K562 (cell line): ENCODE measurements around the gene WASL. TPM values are rescaled to one million over a fixed set of nuclear protein-coding genes. Genes with fewer than 3 reads are reported as not detected.
A peak's percentile ranks its signal among the peaks of the same experiment; 100 is the strongest.

ENCODE experiments used
- ATAC-seq: fragments of 200-7000 bp; cut with Tn5 transposase; 3 replicates; pipeline ENCODE4 v1.9.1; 2020; ENCODE audit warnings: moderate library complexity
- BruUV-seq: library from RNA; stranded (reverse); fragments of 400-500 nt; replicated peaks from 2 replicates; lab custom pipeline; 2021; lab: Mats Ljungman, UMichigan
- CTCF ChIA-PET: fragments of 300-600 bp; formaldehyde crosslinking; extraction: SDS; loops from one replicate; lab custom pipeline; 2021; ENCODE audit warnings: low intra/inter-chr PET ratio; lab: Yijun Ruan, JAX
- POLR2A ChIA-PET: fragments of 300-600, 350-650 bp; sonication (Branson Sonifier 250); formaldehyde crosslinking; extraction: SDS; loops from one replicate; lab custom pipeline; 2021; ENCODE audit warnings: antibody characterized with exemption, inconsistent platforms; lab: Yijun Ruan, JAX
- DNase-seq, 4 experiments: peaks; one replicate each; pipeline versions ENCODE4 v3.0.0 to v3.0.0-alpha.2; 2011 to 2018; ENCODE audit warnings: low spot score in 3 of 4, mixed read lengths in 3 of 4; ENCODE audit errors: extremely low read depth in 1 of 4
- FAIRE-seq: peaks from 2 replicates; lab custom pipeline; 2011; peaks lifted over from hg19 to GRCh38; lab: Jason Lieb, UNC
- H2AFZ ChIP-seq: 2 replicates; pipeline ENCODE4 v1.6.0; 2011; ENCODE audit warnings: low read depth, low read length, control low read depth, inconsistent platforms
- H3K27ac ChIP-seq: fragments of 200-600 bp; 3 replicates; pipeline ENCODE4 v1.8.0; 2011; ENCODE audit warnings: low read depth, mild to moderate bottlenecking, control low read depth, inconsistent platforms, low read length, moderate library complexity, mixed read lengths; ENCODE audit errors: extremely low read depth
- H3K27me3 ChIP-seq, 2 experiments: fragments of 300-600 bp in 1 of 2; 2 replicates in 1 of 2; 3 replicates in 1 of 2; pipeline versions ENCODE4 v1.6.0 to v1.8.0; 2011; ENCODE audit warnings: inconsistent platforms in 2 of 2, low read length in 2 of 2, mild to moderate bottlenecking in 1 of 2, mixed read lengths in 1 of 2, moderate library complexity in 1 of 2; ENCODE audit not compliant: control insufficient read depth in 2 of 2, insufficient read depth in 2 of 2
- H3K36me3 ChIP-seq: fragments of 300-600 bp; 3 replicates; pipeline ENCODE4 v1.8.0; 2011; ENCODE audit warnings: mild to moderate bottlenecking, low read length, inconsistent platforms; ENCODE audit not compliant: control insufficient read depth, insufficient read depth
- H3K4me1 ChIP-seq, 2 experiments: fragments of 200-600 bp in 1 of 2; replicated peaks in 1 of 2; 2 replicates in 1 of 2; 3 replicates in 1 of 2; pipeline versions ENCODE4 v1.5.1 to v1.8.0; 2011; ENCODE audit warnings: inconsistent platforms in 2 of 2, low read length in 2 of 2, mild to moderate bottlenecking in 1 of 2, mixed read lengths in 1 of 2, moderate library complexity in 1 of 2; ENCODE audit not compliant: control insufficient read depth in 2 of 2, insufficient read depth in 2 of 2
- H3K4me2 ChIP-seq: 2 replicates; pipeline ENCODE4 v1.6.1; 2011; ENCODE audit warnings: low read length, control low read depth, inconsistent platforms, mixed read lengths; ENCODE audit not compliant: insufficient read depth
- H3K4me3 ChIP-seq: fragments of 200-600 bp; sonication (generic), shearing (Covaris generic); 2 replicates; pipeline ENCODE4 v1.5.1; 2016; ENCODE audit warnings: control low read depth, inconsistent platforms
- H3K79me2 ChIP-seq: fragments of 200-600 bp; 3 replicates; pipeline ENCODE4 v1.8.0; 2011; ENCODE audit warnings: low read length, inconsistent platforms; ENCODE audit not compliant: control insufficient read depth, insufficient read depth
- H3K9ac ChIP-seq, 2 experiments: 2 replicates each; pipeline versions ENCODE4 v1.6.0 to v1.6.1; 2011; ENCODE audit warnings: low read depth in 2 of 2, low read length in 2 of 2, control low read depth in 1 of 2, inconsistent platforms in 1 of 2, mild to moderate bottlenecking in 1 of 2, mixed read lengths in 1 of 2; ENCODE audit not compliant: insufficient read depth in 1 of 2
- H3K9me1 ChIP-seq: one replicate; pipeline ENCODE4 v1.6.0; 2011; ENCODE audit warnings: inconsistent platforms, mild to moderate bottlenecking, low read length, moderate library complexity; ENCODE audit not compliant: control insufficient read depth, insufficient read depth
- H3K9me3 ChIP-seq: replicated peaks from 2 replicates; pipeline ENCODE4 v1.5.1; 2011; ENCODE audit warnings: low read depth, low read length, inconsistent platforms; ENCODE audit not compliant: control insufficient read depth, insufficient read depth
- H4K20me1 ChIP-seq: replicated peaks from 2 replicates; pipeline ENCODE4 v1.6.1; 2011; ENCODE audit warnings: low read length, inconsistent platforms, mixed read lengths; ENCODE audit not compliant: control insufficient read depth, insufficient read depth
- HMGN3 ChIP-seq: IDR thresholded peaks from 2 replicates; pipeline ENCODE4 v1.6.1; 2011; ENCODE audit warnings: borderline replicate concordance, low read depth, mild to moderate bottlenecking, mixed read lengths, low read length; ENCODE audit not compliant: insufficient read length; ENCODE audit errors: extremely low read depth
- JUND ChIP-seq, 2 experiments: IDR thresholded peaks; 2 replicates in 1 of 2; 3 replicates in 1 of 2; pipeline ENCODE4 v1.6.1; 2011; ENCODE audit warnings: borderline replicate concordance in 2 of 2, low read depth in 2 of 2, low read length in 2 of 2, improper control_type of control experiment in 1 of 2, missing biosample characterization in 1 of 2, missing genetic modification characterization in 1 of 2, missing genetic modification reagents in 1 of 2
- KLF13 ChIP-seq: fragments of 450-650 bp; IDR thresholded peaks from 2 replicates; pipeline ENCODE4 v1.6.1; 2016; ENCODE audit warnings: missing genetic modification characterization, low read depth, mild to moderate bottlenecking, missing compliant biosample characterization, moderate library complexity, borderline replicate concordance
- MEIS2 ChIP-seq: fragments of 450-650 bp; IDR thresholded peaks from 2 replicates; pipeline ENCODE4 v1.6.1; 2014; ENCODE audit warnings: mild to moderate bottlenecking; ENCODE audit not compliant: partially characterized antibody
- NFXL1 ChIP-seq: fragments of 450-650 bp; formaldehyde crosslinking; IDR thresholded peaks from 2 replicates; pipeline ENCODE4 v1.4.0; 2021; ENCODE audit warnings: mild to moderate bottlenecking
- SMAD3 ChIP-seq: fragments of 450-650 bp; formaldehyde crosslinking; conservative IDR thresholded peaks from 2 replicates; pipeline ENCODE4 v1.4.0; 2020; ENCODE audit warnings: mild to moderate bottlenecking
- ZBTB8A ChIP-seq: fragments of 450-650 bp; IDR thresholded peaks from 2 replicates; pipeline ENCODE4 v1.6.1; 2018; ENCODE audit warnings: mild to moderate bottlenecking, moderate library complexity; ENCODE audit not compliant: partially characterized antibody
- ZNF76 ChIP-seq: fragments of 250-450 bp; sonication (Bioruptor Pico); IDR thresholded peaks from 2 replicates; pipeline ENCODE4 v1.4.0; 2020; ENCODE audit warnings: mild to moderate bottlenecking, moderate library complexity, borderline replicate concordance
- WGBS: fragments of 100-300 bp; shearing (Covaris generic); methylation state at CpG from one replicate; pipeline ENCODE4 v1.1.6; 2016; ENCODE audit warnings: low coverage, mixed read lengths; ENCODE audit not compliant: insufficient coverage; ENCODE audit errors: missing lambda C conversion rate; 5-methylcytosine and 5-hydroxymethylcytosine counted together
- in situ Hi-C: fragments of 300-500 bp; cut with MboI; formaldehyde crosslinking; loops from 4 replicates; pipeline ENCODE4 v1.15.0; 2018; ENCODE audit warnings: inconsistent platforms, mixed read lengths
- intact Hi-C: fragments of 100-400 bp; cut with micrococcal nuclease; formaldehyde crosslinking; loops from 2 replicates; pipeline ENCODE4 v1.14.2; 2022
- polyA plus RNA-seq, 8 experiments: library from polyadenylated mRNA; depleted of rRNA in 4 of 8; stranded (reverse) in 5 of 8; unstranded in 3 of 8; fragments of >200 nt; fragmentation: Nextera tagmentation in 2 of 8; fragmentation: Illumina TruSeq in 1 of 8; extraction: Ambion mirVana in 2 of 8; extraction: Trizol in 1 of 8; gene quantifications; 2 replicates each; pipeline versions ENCODE4 v1.2.1 to v1.2.3, GENCODE V29; 2011 to 2014; ENCODE audit warnings: inconsistent platforms in 1 of 8, missing spikeins in 1 of 8
- total RNA-seq, 7 experiments: library from RNA; depleted of rRNA in 6 of 7; stranded (reverse); fragments of >200 nt in 6 of 7; fragmentation: Illumina TruSeq in 2 of 7; extraction: Trizol in 2 of 7; gene quantifications; 2 replicates each; pipeline versions ENCODE4 v1.2.1 to v1.2.3, GENCODE V29; 2011 to 2021; ENCODE audit warnings: low replicate concordance in 1 of 7
- TF ChIP-seq, protein P1 (sequence below): fragments of 450-650 bp; formaldehyde crosslinking; IDR thresholded peaks from 2 replicates; pipeline ENCODE4 v1.4.0; 2022; ENCODE audit warnings: missing genetic modification characterization
- TF ChIP-seq, protein P2 (sequence below): fragments of 450-650 bp; IDR thresholded peaks from 2 replicates; pipeline ENCODE4 v1.6.1; 2016; ENCODE audit warnings: missing biosample characterization, missing genetic modification characterization
- TF ChIP-seq, protein P3 (sequence below): sonication (generic); formaldehyde crosslinking; IDR thresholded peaks from 2 replicates; pipeline ENCODE4 v1.8.0; 2022; ENCODE audit warnings: mild to moderate bottlenecking, missing genetic modification reagents
- TF ChIP-seq, protein P4 (sequence below): sonication (generic); formaldehyde crosslinking; IDR thresholded peaks from 2 replicates; pipeline ENCODE4 v1.8.1; 2023; ENCODE audit warnings: mild to moderate bottlenecking, missing genetic modification reagents
- TF ChIP-seq, protein P5 (sequence below): fragments of 250-450 bp; sonication (Bioruptor Pico); IDR thresholded peaks from 2 replicates; pipeline ENCODE4 v1.8.0; 2022; ENCODE audit warnings: inconsistent platforms, mild to moderate bottlenecking, moderate library complexity, borderline replicate concordance

Gene WASL
- total and polyA plus RNA-seq, 9 of the 15 experiments (the other 6 are each of a cell fraction or from before 2014, with no cell fraction given) = 3.2 to 13.9 (median 8.3) TPM

DNA sequence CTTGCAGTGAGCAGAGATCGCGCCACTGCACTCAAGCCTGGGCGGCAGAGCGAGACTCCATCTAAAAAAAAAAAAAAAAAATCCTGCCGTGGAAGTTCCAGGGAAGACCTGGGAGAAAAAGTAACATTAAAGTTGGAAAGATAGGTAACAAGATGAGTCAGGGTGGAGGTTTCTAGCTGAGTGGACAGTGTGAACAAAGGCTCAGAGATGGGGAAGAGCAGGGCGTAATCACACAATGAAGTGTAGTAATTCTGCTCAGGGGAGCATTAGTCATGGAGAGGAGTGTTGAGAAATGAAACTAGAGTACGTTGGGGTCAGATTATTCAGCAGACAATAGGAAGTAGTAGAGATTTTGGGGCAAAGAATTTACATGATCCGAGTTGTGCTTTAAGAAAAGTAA lies 21.6 kb upstream of the WASL start:
- Histone ChIP-seq H4K20me1 (no peaks in the 10 kb centered on the region), H2AFZ (peak overlapping the region; percentile 33; the same call in 1 of the 2 replicates), H3K27me3 (peaks cover 0 to 2% of the 10 kb centered on the region in 2 experiments; a peak in 1 of 5 replicates), H3K4me1 (0 out of 5 replicates have a peak, but pooled peaks cover 0 to 4% of the 10 kb centered on the region in 2 experiments), H3K36me3 (no peaks in the 10 kb centered on the region), H3K79me2 (no peaks in the 10 kb centered on the region), H3K9me1 (no peaks in the 10 kb centered on the region), H3K27ac (no peak overlapping the region), H3K9me3 (no peaks in the 10 kb centered on the region), H3K4me3 (no peak overlapping the region), H3K9ac (no peak overlapping the region), H3K4me2 (no peak overlapping the region)
- no peak for DNase-seq
- WGBS = 53% methylated on average over 7 of the region's 8 CpGs
- POLR2A ChIA-PET = interaction anchor here (0.6 kb wide), 1 partner anchor 32 kb away, joined by 3 read pairs; no protein-coding TSS in a partner anchor
- no TSS peak for BruUV-seq
- CTCF ChIA-PET = no interaction called here
- intact Hi-C loops (no loop called here), in situ Hi-C loops (no loop called here)
- peak; percentile 65 for ATAC-seq
- no peak for FAIRE-seq
- TF ChIP-seq ZBTB8A (no peak), SMAD3 (CRISPR knock-in tag) (no peak), KLF13 (no peak), HMGN3 (no peak), MEIS2 (no peak), JUND (IDR thresholded peaks at IDR 0.05; ENCODE audit: borderline replicate concordance, low read depth, low read length) (0 out of 2 replicates have a peak, but pooled peaks have one; percentile 36), JUND (tag; IDR thresholded peaks at IDR 0.05; ENCODE audit: borderline replicate concordance, low read depth, low read length) (no peak), NFXL1 (CRISPR knock-in tag) (no peak), ZNF76 (CRISPR knock-in tag) (no peak)
- TF ChIP-seq, protein P1, sequence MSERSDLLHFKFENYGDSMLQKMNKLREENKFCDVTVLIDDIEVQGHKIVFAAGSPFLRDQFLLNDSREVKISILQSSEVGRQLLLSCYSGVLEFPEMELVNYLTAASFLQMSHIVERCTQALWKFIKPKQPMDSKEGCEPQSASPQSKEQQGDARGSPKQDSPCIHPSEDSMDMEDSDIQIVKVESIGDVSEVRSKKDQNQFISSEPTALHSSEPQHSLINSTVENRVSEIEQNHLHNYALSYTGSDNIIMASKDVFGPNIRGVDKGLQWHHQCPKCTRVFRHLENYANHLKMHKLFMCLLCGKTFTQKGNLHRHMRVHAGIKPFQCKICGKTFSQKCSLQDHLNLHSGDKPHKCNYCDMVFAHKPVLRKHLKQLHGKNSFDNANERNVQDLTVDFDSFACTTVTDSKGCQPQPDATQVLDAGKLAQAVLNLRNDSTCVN = no peak
- TF ChIP-seq, protein P2, sequence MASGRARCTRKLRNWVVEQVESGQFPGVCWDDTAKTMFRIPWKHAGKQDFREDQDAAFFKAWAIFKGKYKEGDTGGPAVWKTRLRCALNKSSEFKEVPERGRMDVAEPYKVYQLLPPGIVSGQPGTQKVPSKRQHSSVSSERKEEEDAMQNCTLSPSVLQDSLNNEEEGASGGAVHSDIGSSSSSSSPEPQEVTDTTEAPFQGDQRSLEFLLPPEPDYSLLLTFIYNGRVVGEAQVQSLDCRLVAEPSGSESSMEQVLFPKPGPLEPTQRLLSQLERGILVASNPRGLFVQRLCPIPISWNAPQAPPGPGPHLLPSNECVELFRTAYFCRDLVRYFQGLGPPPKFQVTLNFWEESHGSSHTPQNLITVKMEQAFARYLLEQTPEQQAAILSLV (tag) = no peak
- TF ChIP-seq, protein P3, sequence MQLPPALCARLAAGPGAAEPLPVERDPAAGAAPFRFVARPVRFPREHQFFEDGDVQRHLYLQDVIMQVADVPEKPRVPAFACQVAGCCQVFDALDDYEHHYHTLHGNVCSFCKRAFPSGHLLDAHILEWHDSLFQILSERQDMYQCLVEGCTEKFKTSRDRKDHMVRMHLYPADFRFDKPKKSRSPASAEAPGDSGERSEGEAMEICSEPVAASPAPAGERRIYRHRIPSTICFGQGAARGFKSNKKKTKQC (CRISPR knock-in tag) = 0 out of 2 replicates have a peak, but pooled peaks have one; percentile 35
- TF ChIP-seq, protein P4, sequence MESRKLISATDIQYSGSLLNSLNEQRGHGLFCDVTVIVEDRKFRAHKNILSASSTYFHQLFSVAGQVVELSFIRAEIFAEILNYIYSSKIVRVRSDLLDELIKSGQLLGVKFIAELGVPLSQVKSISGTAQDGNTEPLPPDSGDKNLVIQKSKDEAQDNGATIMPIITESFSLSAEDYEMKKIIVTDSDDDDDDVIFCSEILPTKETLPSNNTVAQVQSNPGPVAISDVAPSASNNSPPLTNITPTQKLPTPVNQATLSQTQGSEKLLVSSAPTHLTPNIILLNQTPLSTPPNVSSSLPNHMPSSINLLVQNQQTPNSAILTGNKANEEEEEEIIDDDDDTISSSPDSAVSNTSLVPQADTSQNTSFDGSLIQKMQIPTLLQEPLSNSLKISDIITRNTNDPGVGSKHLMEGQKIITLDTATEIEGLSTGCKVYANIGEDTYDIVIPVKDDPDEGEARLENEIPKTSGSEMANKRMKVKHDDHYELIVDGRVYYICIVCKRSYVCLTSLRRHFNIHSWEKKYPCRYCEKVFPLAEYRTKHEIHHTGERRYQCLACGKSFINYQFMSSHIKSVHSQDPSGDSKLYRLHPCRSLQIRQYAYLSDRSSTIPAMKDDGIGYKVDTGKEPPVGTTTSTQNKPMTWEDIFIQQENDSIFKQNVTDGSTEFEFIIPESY = peak; percentile 37; the same call in 1 of the 2 replicates
- TF ChIP-seq, protein P5, sequence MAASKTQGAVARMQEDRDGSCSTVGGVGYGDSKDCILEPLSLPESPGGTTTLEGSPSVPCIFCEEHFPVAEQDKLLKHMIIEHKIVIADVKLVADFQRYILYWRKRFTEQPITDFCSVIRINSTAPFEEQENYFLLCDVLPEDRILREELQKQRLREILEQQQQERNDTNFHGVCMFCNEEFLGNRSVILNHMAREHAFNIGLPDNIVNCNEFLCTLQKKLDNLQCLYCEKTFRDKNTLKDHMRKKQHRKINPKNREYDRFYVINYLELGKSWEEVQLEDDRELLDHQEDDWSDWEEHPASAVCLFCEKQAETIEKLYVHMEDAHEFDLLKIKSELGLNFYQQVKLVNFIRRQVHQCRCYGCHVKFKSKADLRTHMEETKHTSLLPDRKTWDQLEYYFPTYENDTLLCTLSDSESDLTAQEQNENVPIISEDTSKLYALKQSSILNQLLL (CRISPR knock-in tag) = no peak
